DLD1 (cell line): ENCODE data around the gene TINAGL1.

Experiments
- in situ Hi-C: cut with HindIII; loops from 2 replicates; pipeline ENCODE4 v1.10.0; 2017; ENCODE audit warnings: low sequenced_read_pairs

The TINAGL1 gene

GRCh38 chr1:31567956-31568570, 8.3 kb upstream of the TINAGL1 start:
- in situ Hi-C loops = no loop called here

- in situ Hi-C loops = no loop called here
These were observed 7.3 kb upstream of the TINAGL1 start for GRCh38 chr1:31568895-31569595.

DNA sequence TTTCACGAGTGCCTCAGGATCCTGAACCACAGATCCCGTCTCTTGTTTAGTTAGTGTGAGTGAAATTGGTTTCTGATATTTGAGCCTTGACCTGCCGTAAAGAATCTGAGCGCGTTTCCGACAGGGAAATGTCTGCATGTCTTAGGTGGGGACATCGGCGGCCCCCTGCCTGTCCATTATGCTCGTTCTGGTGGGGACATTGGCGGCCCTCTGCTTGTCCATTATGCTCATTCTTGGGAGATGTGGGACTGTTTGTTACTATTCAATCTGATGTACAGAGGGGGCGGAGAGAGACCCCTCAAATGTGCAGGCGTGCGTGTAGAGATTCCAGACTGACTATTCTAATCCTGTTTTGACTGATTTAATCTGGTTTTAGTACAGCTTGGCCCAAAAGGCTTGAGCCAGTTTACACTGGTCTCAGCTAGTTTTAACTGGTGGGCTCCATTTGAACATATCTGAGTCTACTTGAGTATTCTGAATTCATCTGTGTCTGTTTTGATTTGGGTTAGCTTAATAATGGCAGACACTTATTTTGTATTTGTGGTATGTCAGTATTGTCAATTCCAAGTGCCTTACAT, 6.6 kb upstream of the TINAGL1 start:
- in situ Hi-C loops = no loop called here

- in situ Hi-C loops = no loop called here
These were observed 6.1 kb upstream of the TINAGL1 start for GRCh38 chr1:31570228-31570627.

GRCh38 chr1:31570906-31571305, 5.4 kb upstream of the TINAGL1 start:
- in situ Hi-C loops = no loop called here

GRCh38 chr1:31571340-31572295, 4.7 kb upstream of the TINAGL1 start:
- in situ Hi-C loops = no loop called here

DNA sequence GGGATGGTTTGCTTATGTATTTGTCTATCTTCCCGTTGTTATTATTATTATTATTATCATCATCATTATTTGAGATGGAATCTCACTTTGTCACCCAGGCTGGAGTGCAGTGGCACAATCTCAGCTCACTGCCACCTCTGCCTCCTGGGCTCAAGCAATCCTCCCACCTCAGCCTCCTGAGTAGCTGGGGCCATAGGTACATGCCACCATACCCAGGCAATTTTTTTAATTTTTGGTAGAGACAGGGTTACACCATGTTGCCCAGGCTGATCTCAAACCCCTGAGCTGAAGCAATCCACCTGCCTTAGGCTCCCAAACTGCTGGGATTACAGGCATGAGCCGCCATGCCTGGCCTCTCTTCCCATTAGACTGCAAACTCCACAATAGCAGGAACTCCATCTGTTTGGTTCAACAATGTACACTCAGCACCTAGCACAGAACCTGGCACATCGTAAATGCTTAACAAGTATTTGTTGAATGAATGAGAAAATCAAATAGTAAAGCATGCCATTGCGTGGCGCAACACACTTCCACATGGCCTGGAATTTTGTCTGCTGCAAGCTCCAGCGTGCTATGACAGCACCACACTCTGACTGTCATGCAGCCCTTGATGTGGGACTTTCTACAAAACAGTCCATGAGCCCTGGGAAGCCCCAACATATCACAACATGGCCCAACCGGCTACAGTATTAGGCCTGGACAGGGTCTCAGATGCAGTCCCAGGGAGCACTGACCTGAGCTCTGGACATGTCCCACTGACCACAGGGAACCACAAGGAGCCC, 3.8 kb upstream of the TINAGL1 start:
- in situ Hi-C loops = no loop called here

DNA sequence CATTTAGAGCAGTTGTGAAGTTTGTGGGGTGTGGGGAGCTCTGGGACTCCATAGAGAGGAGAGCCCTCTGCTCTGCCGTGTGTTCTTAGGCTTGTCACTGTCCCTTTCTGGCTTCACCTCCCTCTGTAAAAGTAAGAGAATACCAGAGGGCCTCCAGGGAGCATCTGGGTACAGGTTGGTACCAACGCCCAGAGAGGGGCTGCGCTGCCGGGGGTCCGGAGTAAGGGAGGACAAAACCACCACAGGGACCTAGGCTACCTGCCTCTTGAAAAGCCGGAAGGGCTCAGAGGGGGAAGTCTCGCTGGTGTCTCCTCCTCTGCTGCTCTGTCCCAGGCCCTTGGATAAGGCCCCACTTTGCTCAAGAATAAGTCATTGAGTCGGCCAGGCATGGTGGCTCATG, 3.1 kb upstream of the TINAGL1 start:
- in situ Hi-C loops = no loop called here

- in situ Hi-C loops = no loop called here
These were observed 1.5 kb upstream of the TINAGL1 start for GRCh38 chr1:31574749-31575368.

GRCh38 chr1:31575369-31576140, 760 bp upstream of the TINAGL1 start:
- in situ Hi-C loops = no loop called here

GRCh38 chr1:31576743-31577455, 584 bp downstream of the TINAGL1 start:
- in situ Hi-C loops = no loop called here

GRCh38 chr1:31577515-31578192, 1.3 kb downstream of the TINAGL1 start:
- in situ Hi-C loops = no loop called here

GRCh38 chr1:31579374-31579773, 3.1 kb downstream of the TINAGL1 start:
- in situ Hi-C loops = no loop called here

GRCh38 chr1:31580513-31580870, 4.2 kb downstream of the TINAGL1 start:
- in situ Hi-C loops = no loop called here

DNA sequence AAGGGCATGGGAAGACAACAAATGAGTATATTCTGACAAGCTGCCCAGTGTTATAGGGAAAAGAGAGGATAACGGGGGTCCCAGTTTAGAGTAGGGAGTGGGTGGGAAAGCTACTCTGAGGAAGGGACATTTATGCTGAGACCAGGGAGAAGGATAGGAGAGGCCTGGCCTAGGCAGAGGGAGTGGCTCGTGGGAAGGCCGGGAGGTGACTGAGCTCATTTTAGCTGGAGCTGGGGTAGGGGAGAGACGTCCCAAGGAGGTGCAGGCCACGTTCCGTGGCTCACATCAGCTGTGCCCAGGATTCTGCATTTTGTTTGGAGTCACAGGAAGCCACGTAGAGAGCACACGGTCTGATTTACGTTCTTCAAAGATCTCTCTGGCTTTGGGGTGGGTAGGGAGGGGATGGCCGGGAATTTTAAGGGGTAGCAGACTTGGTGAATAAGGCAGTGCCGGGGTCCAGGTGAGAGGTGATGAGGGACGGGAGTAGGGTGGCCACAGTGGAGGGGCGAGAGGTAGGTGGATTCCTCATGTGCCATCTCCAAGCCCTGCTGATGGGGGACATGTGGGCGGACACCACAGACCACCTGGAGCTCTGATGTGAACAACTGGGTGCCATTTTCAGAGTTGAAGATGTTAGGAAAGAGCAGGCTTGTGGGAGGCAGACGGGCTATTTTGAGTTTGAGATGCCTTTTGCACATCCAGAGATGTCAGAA, 4.7 kb downstream of the TINAGL1 start:
- in situ Hi-C loops = no loop called here

GRCh38 chr1:31581821-31582810, 5.8 kb downstream of the TINAGL1 start:
- in situ Hi-C loops = no loop called here
